Suppressor macrophage (primary cell): Measurements from ENCODE around the gene ALDH1A3.

Experiments
- DNase-seq, 4 experiments: peaks; one replicate each; pipeline ENCODE4 v3.0.0-alpha.2; 2020 to 2022

The ALDH1A3 gene

GRCh38 chr15:100926971-100927756, 47.5 kb downstream of the ALDH1A3 start:
- DNase-seq: no peak

GRCh38 chr15:100928632-100929280, 49.1 kb downstream of the ALDH1A3 start:
- no peak for DNase-seq

- DNase-seq: no peak
Observed at GRCh38 chr15:100929641-100930042, 50.0 kb downstream of the ALDH1A3 start.

GRCh38 chr15:100930306-100930848, 50.7 kb downstream of the ALDH1A3 start:
- no peak for DNase-seq

DNA sequence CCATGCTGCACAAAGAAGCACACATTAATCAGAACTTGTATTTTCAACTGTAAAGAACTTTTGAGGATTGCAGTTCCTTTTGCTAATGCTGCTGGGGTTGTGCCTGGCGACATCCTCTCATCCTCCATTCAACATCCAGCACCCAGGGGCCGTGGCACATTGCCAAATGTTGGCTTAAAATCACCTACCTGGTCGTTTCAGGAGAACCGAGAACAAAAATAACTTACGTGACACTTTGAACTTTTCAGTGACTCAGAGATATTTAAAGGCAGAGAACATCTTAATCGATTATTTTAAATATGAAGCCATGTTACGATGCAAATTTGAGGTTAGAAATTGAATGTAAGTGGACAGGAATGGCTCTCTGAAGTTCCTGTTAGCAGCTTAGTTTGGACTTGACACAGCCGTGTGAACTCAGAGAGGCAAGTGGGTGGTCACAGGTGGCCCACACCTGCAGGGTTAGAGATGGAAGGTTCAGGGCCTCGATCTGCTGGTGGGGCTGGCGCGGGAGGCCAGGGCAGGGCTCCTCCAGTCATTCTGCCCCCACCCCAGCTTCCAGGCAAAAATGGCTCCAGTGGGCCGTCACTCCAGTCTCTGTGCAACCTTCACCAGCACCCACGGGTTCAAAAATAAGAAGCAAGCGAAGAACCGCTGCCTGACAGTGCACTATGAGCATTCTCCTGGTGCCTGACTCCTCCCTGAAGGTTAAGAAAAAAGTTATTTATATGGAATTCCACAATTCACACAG, 51.7 kb downstream of the ALDH1A3 start:
- DNase-seq: no peak

- no peak for DNase-seq
Observed at GRCh38 chr15:100932676-100933348, 53.2 kb downstream of the ALDH1A3 start.

DNA sequence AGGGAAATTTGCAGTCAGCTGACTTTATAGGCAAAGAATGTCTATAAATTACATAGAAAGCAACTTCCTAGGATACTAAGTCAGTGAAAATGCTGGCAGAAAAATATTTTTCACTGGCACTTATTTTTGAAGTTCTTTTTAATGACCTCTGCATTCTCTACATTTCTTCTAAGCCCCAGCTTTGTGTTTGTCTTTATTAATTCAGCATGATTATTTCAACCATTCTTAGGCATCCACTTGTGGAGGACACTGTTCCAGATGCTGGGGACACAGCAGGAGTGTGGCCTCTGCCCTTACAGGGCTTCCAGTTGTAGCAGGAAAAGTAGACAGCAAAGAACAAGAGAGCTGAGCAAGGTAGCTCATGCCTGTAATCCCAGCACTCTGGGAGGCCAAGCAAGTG, 54.5 kb downstream of the ALDH1A3 start:
- no peak for DNase-seq

GRCh38 chr15:100934726-100935125, 55.1 kb downstream of the ALDH1A3 start:
- DNase-seq: peak in 3 of 4 experiments; percentile 25 to 43 (median 40)

DNA sequence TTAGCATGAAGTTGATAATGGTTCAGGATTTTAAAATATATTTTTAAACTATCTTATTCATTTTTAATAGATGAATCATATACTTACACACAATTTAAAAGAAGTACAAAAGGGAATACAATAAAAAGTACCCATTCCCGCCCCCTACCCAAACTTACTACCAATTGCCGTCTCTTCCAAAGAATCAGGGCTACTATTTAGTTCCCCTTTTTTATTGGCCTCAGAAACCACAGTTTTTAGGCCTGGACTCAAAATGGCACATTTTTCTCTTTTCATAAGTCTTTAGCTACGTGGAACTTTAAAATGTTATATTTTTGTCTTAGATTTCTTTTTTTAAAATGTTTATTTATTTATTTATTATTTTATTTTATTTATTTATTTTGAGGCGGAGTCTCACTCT, 57.5 kb downstream of the ALDH1A3 start:
- peak in 2 of 4 experiments; percentile 29 to 45 for DNase-seq

- DNase-seq: peak; percentile 25 to 67 (median 50)
Observed at GRCh38 chr15:100939791-100940190, 60.2 kb downstream of the ALDH1A3 start.

GRCh38 chr15:100940767-100941379, 61.2 kb downstream of the ALDH1A3 start:
- peak; percentile 81 to 95 (median 88) for DNase-seq

DNA sequence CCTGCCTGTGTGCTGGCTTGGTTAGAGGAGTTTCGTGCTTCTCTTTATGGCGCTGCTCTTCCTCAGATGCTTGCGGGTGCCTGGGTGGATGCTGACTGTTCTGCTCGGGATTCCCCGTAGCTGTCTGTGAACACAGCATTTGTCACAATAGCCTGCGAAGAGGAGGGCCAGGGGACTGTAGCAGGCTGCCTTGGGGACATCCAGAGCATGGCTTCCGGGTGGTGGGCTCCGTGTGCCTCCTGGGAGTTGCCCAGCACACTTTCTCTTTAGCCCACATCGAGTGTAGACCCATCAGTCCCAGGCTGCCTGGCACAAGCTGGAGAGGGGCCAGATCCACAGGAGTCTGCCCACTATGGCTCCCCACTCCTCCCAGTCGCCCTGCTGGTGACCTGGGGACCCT, 61.9 kb downstream of the ALDH1A3 start:
- peak; percentile 49 to 77 (median 68) for DNase-seq

GRCh38 chr15:100942656-100943425, 63.2 kb downstream of the ALDH1A3 start:
- DNase-seq: no peak

DNA sequence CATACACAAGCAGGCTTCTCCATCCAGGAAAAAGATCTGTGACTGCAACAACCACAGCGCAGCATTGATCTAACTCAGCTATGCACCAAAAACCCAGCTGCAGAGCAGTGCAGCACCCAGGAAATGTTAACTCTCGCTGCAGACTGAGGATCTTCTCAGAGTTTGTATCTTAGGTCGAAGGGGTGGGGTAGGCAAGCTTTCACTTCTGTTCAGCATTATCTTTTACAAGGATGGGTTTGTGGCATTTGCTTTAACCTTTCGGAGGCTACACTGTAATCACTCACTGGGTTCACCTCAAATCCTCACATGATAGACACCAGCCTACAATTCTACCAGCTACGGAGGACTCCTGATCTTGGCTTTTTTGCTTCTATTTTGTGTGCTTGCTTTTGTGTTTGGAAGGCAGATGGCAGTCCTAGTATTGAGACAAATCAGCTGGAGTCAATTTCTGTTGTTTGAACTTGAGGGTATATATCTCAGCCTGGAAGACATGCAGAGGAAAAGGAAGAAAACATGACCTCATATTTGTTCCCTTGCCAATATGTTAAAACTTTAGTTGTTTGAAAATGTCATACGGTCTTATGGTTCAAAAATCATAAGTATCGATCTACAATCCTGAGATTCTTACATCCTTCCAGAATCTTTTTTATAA, 64.7 kb downstream of the ALDH1A3 start:
- no peak for DNase-seq

DNA sequence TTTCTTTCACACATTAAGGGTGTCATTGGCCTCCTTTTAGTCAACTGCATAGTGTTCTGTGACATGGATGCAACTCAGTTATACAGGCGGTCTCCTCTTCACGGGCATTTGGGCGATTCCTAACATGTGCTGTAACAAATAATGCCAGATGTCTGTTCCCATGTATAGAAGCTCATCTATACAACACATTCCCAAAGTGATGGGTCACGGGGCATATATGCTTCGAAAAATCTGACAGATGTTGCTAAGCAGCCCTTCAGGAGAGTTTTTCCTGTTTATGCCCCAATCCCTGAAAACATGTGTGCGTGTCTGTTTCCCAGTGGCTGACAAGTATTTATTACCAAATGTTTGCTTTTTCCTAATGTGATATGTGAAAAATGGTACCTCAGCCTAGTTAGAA, 65.4 kb downstream of the ALDH1A3 start:
- DNase-seq: no peak

DNA sequence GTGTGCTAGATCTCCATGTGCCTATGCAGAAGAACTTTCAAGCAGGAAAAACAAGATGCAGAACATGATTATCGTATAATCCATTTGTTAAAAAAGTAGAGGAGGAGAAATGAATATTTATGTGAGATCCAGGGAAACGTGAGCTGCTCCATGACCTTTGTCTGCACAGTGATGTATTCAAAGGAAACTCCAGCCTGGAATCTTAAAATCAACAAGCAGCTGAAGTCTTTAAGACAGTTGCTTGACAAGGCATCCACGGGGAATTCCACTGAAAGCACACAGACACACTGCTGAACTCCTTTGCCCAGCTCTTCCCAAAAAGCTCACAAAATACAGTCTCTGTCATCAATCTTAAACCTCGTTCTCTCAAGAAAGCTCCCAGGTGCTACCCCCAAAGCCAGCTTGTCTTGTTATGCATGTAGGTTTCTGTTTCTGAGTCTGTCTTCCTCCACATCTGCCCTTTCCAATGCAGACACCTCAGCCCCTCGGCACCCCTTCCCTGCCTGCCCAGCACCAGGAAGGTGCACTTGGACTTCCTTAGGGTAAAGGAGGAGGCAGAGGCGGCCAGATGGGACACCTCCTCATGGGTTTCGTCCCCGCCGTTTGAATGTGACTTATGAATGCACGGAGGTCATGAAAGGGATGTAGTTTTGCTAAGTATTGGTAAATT, 68.3 kb downstream of the ALDH1A3 start:
- no peak for DNase-seq

- no peak for DNase-seq
Observed at GRCh38 chr15:100948430-100948762, 68.8 kb downstream of the ALDH1A3 start.

- DNase-seq: peak in 2 of 4 experiments; percentile 50 to 59
Observed at GRCh38 chr15:100949691-100950090, 70.1 kb downstream of the ALDH1A3 start.

DNA sequence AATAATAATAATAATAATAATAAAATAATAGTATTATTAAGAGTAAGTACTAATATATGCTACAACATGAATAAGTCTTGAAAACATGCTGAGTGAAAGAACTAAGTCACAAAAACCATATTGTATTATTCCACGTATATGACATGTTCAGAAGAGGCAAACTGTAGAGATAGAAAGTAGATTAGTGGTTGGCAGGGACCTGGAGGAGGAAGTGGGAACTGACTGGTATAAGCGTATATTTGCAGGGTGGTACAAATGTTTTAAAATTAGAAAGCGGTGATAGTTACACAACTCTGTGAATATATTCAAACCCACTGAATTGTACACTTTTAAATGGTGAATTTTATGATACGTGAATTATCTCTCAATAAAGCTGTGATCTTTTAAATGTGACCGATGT, 72.3 kb downstream of the ALDH1A3 start:
- peak in 3 of 4 experiments; percentile 32 to 48 (median 47) for DNase-seq

GRCh38 chr15:100952566-100952965, 72.9 kb downstream of the ALDH1A3 start:
- no peak for DNase-seq
